Stimulated activated CD8-positive, alpha-beta memory T cell treated with anti-CD3 and anti-CD28 coated beads, Interleukin-12 subunit alpha, Interleukin-12 subunit beta, amount 100 ng/mL, for 4 hours (primary cell): Measurements from ENCODE around the gene PTGER2.

Experiments used
- DNase-seq: peaks from one replicate; pipeline ENCODE4 v3.0.0-alpha.2; 2020; ENCODE audit warnings: low read depth

The PTGER2 gene

GRCh38 chr14:52339262-52339661 is 25.1 kb downstream of the PTGER2 start:
- DNase-seq = no peak

DNA sequence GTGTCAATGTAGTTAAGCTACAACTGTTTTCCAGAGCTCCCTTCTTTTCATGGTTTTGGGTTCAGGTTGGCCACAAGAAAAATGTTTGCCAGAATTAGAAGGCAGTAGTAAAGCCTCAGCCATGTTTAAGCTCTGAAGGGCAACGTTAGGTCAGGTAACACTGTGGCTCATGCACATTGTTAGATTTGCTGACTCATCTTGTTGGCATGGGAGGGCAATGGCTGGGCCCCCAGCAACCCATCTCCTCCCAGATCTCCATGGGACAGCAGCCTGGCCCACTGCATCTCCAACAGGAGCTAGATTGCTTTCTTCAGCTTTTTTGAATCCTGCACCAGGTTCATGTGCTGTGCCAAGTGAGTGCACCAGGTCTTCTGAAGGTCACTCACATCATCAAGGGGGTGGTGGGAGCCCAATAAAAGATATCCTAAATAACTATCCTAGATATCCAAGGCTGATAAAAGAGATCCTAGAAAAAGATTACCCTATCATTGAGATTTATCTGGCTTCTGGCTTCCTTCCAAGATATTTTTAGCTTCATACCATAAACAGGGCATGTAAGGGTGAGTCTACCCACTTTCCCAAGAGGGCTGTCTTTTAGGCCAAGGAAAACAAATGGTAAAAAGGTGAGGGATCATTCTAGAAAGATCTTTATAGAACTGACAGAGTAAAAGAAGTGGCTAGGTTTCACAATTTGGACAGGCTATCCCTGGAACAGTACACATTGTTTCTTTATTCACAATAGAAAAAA is 28.9 kb downstream of the PTGER2 start:
- DNase-seq = no peak

- DNase-seq = no peak
These were observed 32.7 kb downstream of the PTGER2 start for GRCh38 chr14:52346778-52347177.

DNA sequence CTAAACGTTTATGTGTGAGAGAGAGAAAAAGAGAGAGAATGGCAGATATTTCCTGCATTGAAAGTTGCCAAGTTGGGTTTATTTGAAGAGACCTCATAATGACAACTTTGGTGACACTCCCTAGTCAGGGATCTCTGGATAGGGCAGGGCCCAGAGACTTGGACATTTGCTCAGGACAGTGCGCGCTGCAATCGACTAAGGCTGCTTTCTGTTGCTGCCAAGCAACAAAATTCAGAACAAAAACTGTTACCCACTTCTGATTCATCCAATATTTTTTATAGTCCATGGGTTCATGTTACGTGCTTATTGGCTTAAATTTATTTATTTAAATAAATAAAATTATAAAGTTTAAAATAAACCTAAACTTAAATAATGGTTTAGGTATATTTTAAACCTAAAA is 34.2 kb downstream of the PTGER2 start:
- DNase-seq = no peak

DNA sequence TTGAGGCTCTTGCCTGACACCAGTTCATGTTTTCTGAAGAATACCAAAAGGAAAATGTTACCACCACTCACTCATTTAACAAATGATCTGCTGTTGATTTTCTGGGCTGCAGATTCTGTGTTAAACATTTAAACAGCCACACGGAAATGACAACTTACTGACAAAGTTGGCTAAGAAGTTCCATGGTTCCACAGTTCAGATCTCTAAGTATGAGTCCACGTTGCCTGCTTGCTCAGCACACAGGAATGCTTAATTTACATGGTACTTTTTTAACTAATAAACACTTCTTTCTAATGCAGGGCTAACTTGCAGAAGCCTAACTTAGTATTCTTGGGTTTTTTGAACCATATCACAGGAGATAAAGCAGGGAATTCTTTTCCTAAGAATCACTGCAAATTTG is 34.7 kb downstream of the PTGER2 start:
- DNase-seq = no peak

- no peak for DNase-seq
These were observed 35.6 kb downstream of the PTGER2 start for GRCh38 chr14:52349731-52350130.

- no peak for DNase-seq
These were observed 36.3 kb downstream of the PTGER2 start for GRCh38 chr14:52350445-52350844.

GRCh38 chr14:52351233-52352060 is 37.3 kb downstream of the PTGER2 start:
- DNase-seq = no peak

DNA sequence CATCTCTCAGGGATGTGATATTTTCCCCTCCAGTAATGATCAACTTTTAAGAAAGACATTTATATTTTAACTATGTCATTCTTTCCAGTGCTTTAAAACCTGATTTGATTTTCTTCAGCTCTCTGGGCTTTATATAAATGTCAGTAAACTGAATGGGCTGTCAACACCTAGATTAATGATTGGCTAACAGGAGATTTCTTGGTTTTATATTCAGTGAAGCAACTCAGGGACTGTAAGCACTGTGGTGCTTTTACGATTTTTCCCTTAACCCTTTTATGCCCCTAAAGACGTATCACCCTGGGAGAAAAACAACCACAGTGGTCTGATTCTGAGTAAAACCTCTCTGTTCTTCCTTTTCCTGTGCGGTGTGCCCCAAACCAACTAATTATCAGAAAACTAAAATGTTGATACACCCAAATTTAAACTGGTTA is 38.0 kb downstream of the PTGER2 start:
- no peak for DNase-seq

GRCh38 chr14:52352569-52352968 is 38.5 kb downstream of the PTGER2 start:
- no peak for DNase-seq

DNA sequence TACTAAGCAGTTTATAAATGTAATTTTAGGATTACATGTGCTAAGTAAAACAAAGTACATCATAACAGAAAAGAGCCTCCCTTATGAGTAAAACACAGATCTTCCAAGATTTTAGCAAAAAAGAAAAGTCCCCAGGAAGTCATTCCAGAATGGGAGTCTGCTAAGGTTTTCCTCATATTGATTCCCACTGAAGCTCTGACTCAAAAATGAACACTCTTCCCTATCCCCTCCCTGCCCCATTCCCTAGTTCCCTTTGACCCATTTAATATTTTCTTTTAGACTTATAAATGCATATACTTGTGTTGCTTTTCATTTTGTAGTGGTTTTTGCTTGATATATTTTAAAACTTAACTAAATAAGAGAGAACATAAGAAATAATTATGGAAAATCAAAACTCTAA is 40.1 kb downstream of the PTGER2 start:
- DNase-seq = no peak

DNA sequence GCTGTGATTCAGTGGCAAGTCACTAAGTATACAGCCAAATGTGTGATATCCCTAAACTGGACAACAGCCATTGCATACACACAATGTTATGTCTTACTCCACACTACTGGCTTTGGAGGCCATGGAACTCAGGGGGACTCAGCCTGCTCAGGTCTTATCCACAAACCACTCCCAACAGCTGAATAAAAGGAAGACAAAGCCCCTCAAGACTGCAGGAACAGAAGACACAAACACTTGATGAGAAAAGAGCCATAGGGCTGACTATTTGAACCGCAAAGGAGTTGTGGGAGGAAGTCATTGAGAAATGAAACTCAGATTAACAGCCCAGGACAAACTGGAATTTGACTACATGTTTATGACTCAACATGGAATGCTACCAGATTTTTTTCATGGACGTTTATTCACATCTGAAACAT is 40.9 kb downstream of the PTGER2 start:
- DNase-seq = no peak

DNA sequence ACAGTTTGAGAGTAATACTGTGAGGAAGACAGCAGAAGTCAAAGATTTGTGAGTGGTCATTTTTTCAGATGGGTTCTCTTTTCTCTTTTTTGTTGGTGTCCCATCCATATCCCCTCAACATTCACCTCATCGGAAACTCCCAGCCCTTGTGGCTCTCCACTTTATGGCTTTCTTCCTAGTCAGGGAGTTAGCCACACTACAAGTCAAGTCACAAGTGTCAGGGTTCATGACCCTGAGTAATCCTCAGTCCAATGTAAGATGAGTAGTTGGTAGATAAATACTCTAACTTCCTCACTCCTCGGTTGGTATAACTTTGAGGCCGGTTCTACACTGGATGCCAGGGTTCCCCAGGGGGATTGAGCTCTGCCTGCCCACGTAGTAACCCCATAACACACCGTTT is 41.4 kb downstream of the PTGER2 start:
- DNase-seq = no peak

GRCh38 chr14:52356025-52356424 is 41.9 kb downstream of the PTGER2 start:
- DNase-seq = no peak

- no peak for DNase-seq
These were observed 46.7 kb downstream of the PTGER2 start for GRCh38 chr14:52360831-52361230.

DNA sequence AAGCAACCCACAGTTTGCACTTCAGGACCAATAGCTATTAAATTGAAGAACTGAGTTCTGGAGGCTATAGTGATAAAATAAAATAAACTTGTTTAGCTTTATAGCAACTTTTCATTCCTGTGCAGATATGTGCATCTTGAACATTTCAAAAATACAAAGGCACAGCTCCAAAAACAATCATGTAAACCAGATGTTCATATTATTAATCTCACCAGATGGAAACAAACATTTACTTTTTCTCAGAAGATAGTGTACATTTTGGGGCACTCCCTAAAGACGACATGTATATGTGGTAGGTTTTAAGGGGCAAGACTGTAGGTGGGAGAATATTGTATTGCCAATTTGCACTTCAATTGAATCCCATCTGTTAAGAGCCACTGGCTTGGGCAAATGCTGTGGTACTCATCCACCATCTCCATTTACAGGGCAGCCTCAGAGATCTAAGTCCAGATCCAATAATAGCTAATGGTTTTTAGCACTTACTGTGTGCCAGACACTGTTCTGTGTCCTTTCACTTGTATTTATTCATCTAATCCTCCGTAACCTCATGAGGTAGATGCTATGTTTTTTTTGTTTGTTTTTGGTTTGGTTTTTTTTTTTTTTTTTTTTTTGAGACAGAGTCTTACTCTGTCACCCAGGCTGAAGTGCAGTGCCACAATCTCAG is 49.1 kb downstream of the PTGER2 start:
- DNase-seq = no peak

DNA sequence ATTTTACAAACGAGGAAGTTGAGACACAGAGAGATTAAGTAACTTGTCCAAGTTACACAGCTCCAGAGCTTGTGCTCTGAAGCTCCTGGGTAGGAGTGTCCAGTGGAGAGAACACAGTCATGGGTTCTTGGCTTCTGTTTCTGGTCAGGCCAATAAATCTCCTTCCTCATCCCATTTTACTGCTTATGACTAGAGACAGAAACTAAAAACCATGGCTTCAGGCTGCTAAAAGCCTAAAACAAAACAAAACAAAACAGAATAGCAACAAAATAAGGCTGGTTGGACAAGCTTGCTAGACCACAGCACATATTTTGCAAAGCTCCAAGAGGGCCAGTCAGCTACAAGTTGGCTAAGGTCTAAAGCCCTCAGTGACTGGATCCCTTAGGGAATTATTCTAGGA is 49.8 kb downstream of the PTGER2 start:
- no peak for DNase-seq

DNA sequence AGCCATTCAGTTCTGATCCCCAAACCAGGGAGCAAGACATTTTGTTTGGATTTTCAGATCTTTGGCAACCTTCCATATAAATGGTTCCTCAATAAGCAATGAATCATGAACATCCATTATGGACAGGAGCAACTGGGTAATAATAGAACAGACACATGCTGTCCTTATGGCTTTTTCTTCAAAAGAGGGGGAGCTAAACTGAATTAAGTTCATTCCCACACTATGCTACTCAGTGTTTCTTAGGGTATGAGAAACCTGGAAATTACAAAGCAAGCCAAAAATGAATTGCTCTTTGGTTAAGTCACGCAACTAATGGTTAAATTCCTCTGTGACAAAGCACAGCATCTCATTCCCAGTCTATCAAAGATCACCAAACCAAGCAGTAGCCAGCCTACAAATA is 51.0 kb downstream of the PTGER2 start:
- DNase-seq = no peak

DNA sequence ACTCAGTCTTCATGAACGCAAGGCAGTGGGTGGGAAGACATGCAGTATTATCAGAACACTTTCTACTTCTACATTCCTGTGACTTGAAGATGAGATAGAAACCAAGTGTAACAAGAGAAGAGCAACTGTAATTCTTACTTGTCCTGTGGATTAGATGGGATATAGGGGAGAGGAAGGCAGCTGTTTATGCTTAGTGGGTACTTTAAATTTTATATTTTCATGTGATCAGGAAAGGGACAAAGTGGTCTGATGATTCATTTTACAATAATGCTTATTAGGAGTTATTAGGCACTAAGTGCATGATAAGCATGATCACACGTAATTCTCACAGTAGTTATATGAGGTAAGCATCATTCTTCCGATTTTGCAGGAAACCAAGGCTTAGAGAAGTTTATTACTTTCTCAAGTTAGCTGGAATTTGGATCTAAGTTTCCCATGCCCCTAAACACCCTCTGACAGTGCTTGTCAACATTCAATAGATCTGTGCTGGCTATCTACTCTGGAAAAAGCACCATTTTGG is 52.7 kb downstream of the PTGER2 start:
- no peak for DNase-seq

GRCh38 chr14:52369305-52369801 is 55.2 kb downstream of the PTGER2 start:
- no peak for DNase-seq

DNA sequence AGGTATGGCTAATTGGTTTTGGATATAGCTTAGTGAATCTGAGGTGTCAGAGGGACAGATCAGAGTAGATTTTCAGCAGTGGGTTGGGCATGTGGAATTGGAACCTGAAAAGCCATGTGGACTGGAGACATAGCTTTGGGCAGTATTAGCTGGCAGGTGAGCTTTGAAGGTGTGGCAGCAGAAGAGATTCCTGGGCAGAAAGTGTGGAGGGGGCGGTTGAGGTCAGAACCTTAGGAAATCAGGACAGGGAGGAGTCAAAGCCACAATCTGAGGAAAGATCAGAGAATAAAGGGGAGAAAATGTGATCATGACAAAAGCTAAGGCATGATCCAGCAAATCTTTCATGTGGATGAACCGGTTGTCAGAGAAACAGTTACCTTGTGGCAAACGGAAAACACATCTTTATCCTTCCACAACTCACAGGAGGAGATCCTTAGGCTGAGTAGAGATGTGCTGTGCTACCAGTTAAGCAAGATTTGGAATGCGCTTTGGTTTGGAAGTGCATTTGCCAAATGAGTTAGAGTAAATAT is 56.4 kb downstream of the PTGER2 start:
- DNase-seq = no peak

DNA sequence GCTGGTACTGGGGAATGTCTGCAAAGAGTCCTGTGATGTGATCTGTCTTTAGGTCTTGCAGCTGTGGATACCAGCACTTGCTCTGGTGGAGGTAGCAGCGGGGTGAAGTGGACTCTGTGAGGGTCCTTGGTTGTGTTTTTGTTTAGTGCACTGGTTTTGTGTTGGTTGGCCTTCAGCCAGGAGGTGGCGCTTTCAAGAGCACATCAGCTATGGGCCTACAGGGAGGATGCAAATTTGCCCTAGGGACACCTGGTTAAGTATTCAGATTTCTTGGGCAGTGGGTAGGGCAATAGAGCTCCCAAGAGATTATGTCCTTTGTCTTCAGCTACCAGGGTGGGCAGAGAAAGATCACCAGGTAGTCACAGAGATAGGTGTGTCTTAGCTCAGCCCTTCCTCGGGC is 63.8 kb downstream of the PTGER2 start:
- no peak for DNase-seq
